ENCODE results near the gene TTLL5. TPM values are rescaled to one million over a fixed set of nuclear protein-coding genes. Genes with fewer than 3 reads are reported as not detected.

TTLL5 gene
- total and polyA plus RNA-seq, 10 of the 15 experiments (the other 5 are each of a cell fraction or from before 2014, with no cell fraction given), result 3.2 to 25.9 (median 13.8) TPM

- intact Hi-C loops (cut with micrococcal nuclease; ENCODE audit: unreplicated experiment) (no loop called here), in situ Hi-C loops (cut with MboI) (no loop called here)
- 100% methylated on average over 2 of the region's 2 CpGs for WGBS (ENCODE audit: insufficient coverage, insufficient replicate concordance, low lambda C conversion rate, missing lambda C conversion rate)
- H3K9ac ChIP-seq (ENCODE audit: control insufficient read depth, insufficient read depth, low read length), result no peak overlapping the region
- ChIA-PET RAD21 (ENCODE audit: unreplicated experiment) (interaction anchor here (1.4 kb wide), 1 partner anchor 62 kb away, joined by 3 read pairs; no protein-coding TSS in a partner anchor), CTCF (interaction anchor here (1.2 to 1.7 kb wide), 2 partner anchors 59 to 98 kb away, joined by 3 to 6 read pairs; no protein-coding TSS in a partner anchor), SMC1A (ENCODE audit: uncharacterized antibody, unreplicated experiment) (interaction anchor here (1.3 to 1.4 kb wide), 3 partner anchors 9 to 59 kb away, joined by 3 to 5 read pairs (median 5); no protein-coding TSS in a partner anchor), POLR2A (no interaction called here)
- BruUV-seq (replicated peaks), result no TSS peak
- DNase-seq (ENCODE audit: low read depth, low spot score) (no peak), ATAC-seq (no peak), FAIRE-seq (no peak)
- TF ChIP-seq RCOR1 (conservative IDR thresholded peaks at IDR 0.05; ENCODE audit: low read depth, low read length) (no peak), HSF1 (IDR thresholded peaks at IDR 0.05; ENCODE audit: low read depth, low read length) (no peak), YBX1 (IDR thresholded peaks at IDR 0.05) (no peak), NR2C2 (IDR thresholded peaks at IDR 0.05; ENCODE audit: borderline replicate concordance, control insufficient read depth, insufficient read length, low read depth) (no peak), SUPT20H (IDR thresholded peaks at IDR 0.05; ENCODE audit: borderline replicate concordance, control insufficient read depth, low read depth, low read length) (no peak), ZNF24 (IDR thresholded peaks at IDR 0.05) (no peak), RFX5 (IDR thresholded peaks at IDR 0.05; ENCODE audit: low read depth, low read length) (no peak), MYB (IDR thresholded peaks at IDR 0.05; ENCODE audit: borderline replicate concordance, low read depth, low read length) (no peak), FOXM1 (IDR thresholded peaks at IDR 0.05; ENCODE audit: low read depth, low read length) (no peak), RB1 (IDR thresholded peaks at IDR 0.05; ENCODE audit: borderline replicate concordance) (no peak), ETV6 (conservative IDR thresholded peaks at IDR 0.05 in 1 of 2, IDR thresholded peaks at IDR 0.05 in 1 of 2; ENCODE audit: borderline replicate concordance in 1 of 2, low read depth in 1 of 2) (no peak), WRNIP1 (IDR thresholded peaks at IDR 0.05; ENCODE audit: borderline replicate concordance, low read depth, low read length) (no peak), TCF12 (IDR thresholded peaks at IDR 0.05; ENCODE audit: low read depth, low read length) (no peak), GABPA (IDR thresholded peaks at IDR 0.05; ENCODE audit: low read depth) (no peak), HDAC2 (IDR thresholded peaks at IDR 0.05) (no peak), REST (IDR thresholded peaks at IDR 0.05; ENCODE audit: low read depth, low read length) (no peak), EP300 (IDR thresholded peaks at IDR 0.05; ENCODE audit: borderline replicate concordance in 1 of 2, control insufficient read depth in 1 of 2, low read depth in 2 of 2, low read length in 2 of 2) (no peak)
- H3K4me2 ChIP-seq (ENCODE audit: control insufficient read depth, insufficient read depth), result no peak overlapping the region
- H3K79me2 ChIP-seq (ENCODE audit: control insufficient read depth, insufficient read depth, low read length), result no peaks in the 10 kb centered on the region
- H3K36me3 ChIP-seq (ENCODE audit: control insufficient read depth in 2 of 2, insufficient read depth in 2 of 2, low read length in 1 of 2), result peaks cover 1 to 11% of the 10 kb centered on the region in 2 experiments
- no peak overlapping the region for H3K4me3 ChIP-seq
- H3K27ac ChIP-seq (ENCODE audit: control insufficient read depth, insufficient read depth), result no peak overlapping the region
- no peaks in the 10 kb centered on the region for H3K27me3 ChIP-seq (replicated peaks in 1 of 2; ENCODE audit: control insufficient read depth in 2 of 2, insufficient read depth in 2 of 2, low read length in 1 of 2)
- H4K20me1 ChIP-seq (ENCODE audit: control insufficient read depth, insufficient read depth), result no peaks in the 10 kb centered on the region
- H3K4me1 ChIP-seq (ENCODE audit: control insufficient read depth, insufficient read depth, low read length), result no peaks in the 10 kb centered on the region
- no peak overlapping the region for H2AFZ ChIP-seq (ENCODE audit: control insufficient read depth, low read depth, low read length)
- H3K9me3 ChIP-seq (replicated peaks; ENCODE audit: control insufficient read depth, insufficient read depth, low read length), result no peaks in the 10 kb centered on the region
Measured at GRCh38 chr14:75770635-75771034, 109.6 kb downstream of the TTLL5 start.
